ENCODE results near the gene GPC6. TPM values are rescaled to one million over a fixed set of nuclear protein-coding genes. Genes with fewer than 3 reads are reported as not detected.

Gene GPC6
- total RNA-seq, 2 donors from 2014 or later: 1.6 to 4.0 TPM

DNA sequence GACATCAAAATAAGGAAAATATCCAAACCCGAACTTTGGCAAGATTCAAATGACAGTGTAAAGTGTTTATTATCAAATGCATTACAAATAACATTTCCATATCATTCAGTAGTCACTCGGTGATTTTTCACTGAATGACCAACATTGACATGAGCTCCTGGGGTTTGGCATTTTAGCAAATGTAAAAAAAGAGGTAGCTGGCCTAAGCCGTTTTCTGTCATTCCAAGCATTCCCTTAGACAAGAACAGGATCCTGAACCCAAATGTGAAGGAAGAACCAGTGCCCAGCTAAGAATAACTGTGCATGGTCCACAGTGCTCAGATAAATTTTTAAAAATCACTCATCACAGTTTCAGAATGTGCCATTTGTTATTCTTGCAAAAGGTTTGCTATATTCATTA, 327.9 kb downstream of the GPC6 start:
- Histone ChIP-seq H3K4me3 (no peak overlapping the region), H3K36me3 (replicated peaks in 1 of 2; ENCODE audit: insufficient read depth in 1 of 2, low read depth in 2 of 2) (no peaks in the 10 kb centered on the region), H3K9me3 (no peaks in the 10 kb centered on the region), H3K4me1 (no peaks in the 10 kb centered on the region), H3K27ac (no peak overlapping the region), H3K27me3 (no peaks in the 10 kb centered on the region)
- no peak for DNase-seq
- no peak for ATAC-seq
- intact Hi-C loops (cut with DNase I): no loop called here
- TF ChIP-seq, protein P1, sequence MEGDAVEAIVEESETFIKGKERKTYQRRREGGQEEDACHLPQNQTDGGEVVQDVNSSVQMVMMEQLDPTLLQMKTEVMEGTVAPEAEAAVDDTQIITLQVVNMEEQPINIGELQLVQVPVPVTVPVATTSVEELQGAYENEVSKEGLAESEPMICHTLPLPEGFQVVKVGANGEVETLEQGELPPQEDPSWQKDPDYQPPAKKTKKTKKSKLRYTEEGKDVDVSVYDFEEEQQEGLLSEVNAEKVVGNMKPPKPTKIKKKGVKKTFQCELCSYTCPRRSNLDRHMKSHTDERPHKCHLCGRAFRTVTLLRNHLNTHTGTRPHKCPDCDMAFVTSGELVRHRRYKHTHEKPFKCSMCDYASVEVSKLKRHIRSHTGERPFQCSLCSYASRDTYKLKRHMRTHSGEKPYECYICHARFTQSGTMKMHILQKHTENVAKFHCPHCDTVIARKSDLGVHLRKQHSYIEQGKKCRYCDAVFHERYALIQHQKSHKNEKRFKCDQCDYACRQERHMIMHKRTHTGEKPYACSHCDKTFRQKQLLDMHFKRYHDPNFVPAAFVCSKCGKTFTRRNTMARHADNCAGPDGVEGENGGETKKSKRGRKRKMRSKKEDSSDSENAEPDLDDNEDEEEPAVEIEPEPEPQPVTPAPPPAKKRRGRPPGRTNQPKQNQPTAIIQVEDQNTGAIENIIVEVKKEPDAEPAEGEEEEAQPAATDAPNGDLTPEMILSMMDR (IDR thresholded peaks at IDR 0.05): no peak
- TF ChIP-seq POLR2A (IDR thresholded peaks at IDR 0.05): no peak
- WGBS, 2 donors: 63 to 78% methylated on average over 3 of the region's 3 CpGs

DNA sequence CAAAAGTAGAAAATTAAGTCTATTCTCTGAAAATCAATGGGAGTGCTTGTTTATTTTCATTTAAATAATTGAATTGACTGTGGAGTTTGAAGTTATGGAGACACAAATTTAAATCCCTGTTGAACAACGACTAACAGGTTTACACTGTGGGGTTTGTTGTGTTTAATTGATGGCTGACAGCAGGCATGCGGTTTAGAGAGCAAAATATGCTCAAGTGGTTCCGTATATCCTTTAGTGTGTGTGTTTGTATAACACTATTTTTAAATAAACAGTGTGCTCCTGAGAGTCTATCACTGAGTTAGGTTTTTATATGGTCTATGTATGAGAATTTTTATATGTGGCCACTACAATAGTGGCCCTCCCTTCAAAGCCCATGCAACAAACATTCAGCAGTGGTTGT, 332.0 kb downstream of the GPC6 start:
- no peaks in the 10 kb centered on the region for H3K27me3 ChIP-seq
- intact Hi-C loops (cut with DNase I): no loop called here

DNA sequence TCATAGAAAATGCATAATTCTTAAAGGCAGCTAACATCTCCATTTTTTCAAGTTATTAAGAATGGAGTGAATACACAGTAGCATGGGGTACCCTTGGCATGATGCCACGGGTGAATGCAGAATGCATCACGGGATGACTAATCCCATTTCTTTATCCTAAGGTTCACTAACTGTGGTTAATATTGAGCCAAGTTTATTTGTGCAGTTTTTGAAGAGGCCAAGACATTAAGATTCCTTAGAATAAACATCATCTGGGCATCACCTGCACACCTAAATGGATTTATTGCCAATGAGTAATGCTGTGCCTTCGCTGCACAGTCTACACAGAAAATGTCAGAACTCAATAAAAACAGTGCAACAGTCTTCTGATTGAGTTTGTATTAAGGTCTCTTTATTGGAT, 333.1 kb downstream of the GPC6 start:
- Histone ChIP-seq H3K4me3 (no peak overlapping the region), H3K27ac (no peak overlapping the region), H3K27me3 (no peaks in the 10 kb centered on the region), H3K9me3 (no peaks in the 10 kb centered on the region), H3K36me3 (replicated peaks in 1 of 2; ENCODE audit: insufficient read depth in 1 of 2, low read depth in 2 of 2) (no peaks in the 10 kb centered on the region), H3K4me1 (no peaks in the 10 kb centered on the region)
- intact Hi-C loops (cut with DNase I): no loop called here
- TF ChIP-seq POLR2A (IDR thresholded peaks at IDR 0.05): no peak
- TF ChIP-seq, protein P1 (IDR thresholded peaks at IDR 0.05): no peak
- no peak for ATAC-seq
- 64 to 69% methylated on average over 3 of the region's 3 CpGs for WGBS, 2 donors
- no peak for DNase-seq

More for the DNA sequence above, 332.0 kb downstream of the GPC6 start:
- no peak for TF ChIP-seq POLR2A (IDR thresholded peaks at IDR 0.05)
- TF ChIP-seq, protein P1 (IDR thresholded peaks at IDR 0.05): no peak
- Histone ChIP-seq H3K9me3 (no peaks in the 10 kb centered on the region), H3K36me3 (replicated peaks in 1 of 2; ENCODE audit: insufficient read depth in 1 of 2, low read depth in 2 of 2) (no peaks in the 10 kb centered on the region), H3K4me3 (no peak overlapping the region), H3K4me1 (no peaks in the 10 kb centered on the region), H3K27ac (no peak overlapping the region)
- ATAC-seq (no peak), DNase-seq (no peak)
- 48 to 54% methylated on average over 3 of the region's 3 CpGs for WGBS, 2 donors

DNA sequence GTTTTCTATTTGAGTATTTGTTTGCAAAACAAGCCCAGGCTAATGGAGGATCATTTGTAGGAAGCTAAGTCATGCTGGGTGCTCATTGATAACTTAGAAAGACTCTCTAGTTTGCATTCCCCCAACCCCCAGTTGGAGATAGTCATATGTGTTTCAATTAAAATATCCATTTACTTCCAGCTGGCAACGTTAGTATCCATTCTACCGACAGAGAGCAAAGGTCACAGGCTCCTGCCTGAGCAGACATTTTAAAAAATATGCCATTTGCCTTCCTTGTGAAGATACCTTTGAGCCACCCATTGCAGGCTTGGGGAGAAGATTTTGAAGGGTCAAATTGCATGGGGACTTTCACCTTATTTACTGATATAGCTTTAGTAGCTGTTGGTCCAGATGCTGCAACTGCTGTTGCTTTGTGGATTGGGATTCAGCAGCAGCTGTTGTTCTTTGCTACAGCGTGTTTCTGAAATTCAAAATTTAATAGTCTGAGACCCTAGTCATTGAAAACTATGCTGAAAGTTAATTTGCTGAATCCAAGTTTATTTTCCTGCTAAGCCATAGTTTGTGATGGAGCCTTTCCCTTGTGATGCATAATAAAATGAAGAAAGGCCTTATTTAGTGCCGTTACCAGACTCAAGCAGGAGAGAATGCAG, 335.1 kb downstream of the GPC6 start:
- no peak overlapping the region for H3K4me3 ChIP-seq
- H3K36me3 ChIP-seq (replicated peaks in 1 of 2; ENCODE audit: insufficient read depth in 1 of 2, low read depth in 2 of 2): no peaks in the 10 kb centered on the region
- ATAC-seq: no peak
- intact Hi-C loops (cut with DNase I): no loop called here
- WGBS, 2 donors: 66 to 69% methylated on average over 4 of the region's 4 CpGs
- no peaks in the 10 kb centered on the region for H3K4me1 ChIP-seq
- H3K9me3 ChIP-seq: no peaks in the 10 kb centered on the region
- no peak for DNase-seq
- no peak overlapping the region for H3K27ac ChIP-seq
- TF ChIP-seq POLR2A (IDR thresholded peaks at IDR 0.05): no peak
- TF ChIP-seq, protein P1 (IDR thresholded peaks at IDR 0.05): no peak
- no peaks in the 10 kb centered on the region for H3K27me3 ChIP-seq

DNA sequence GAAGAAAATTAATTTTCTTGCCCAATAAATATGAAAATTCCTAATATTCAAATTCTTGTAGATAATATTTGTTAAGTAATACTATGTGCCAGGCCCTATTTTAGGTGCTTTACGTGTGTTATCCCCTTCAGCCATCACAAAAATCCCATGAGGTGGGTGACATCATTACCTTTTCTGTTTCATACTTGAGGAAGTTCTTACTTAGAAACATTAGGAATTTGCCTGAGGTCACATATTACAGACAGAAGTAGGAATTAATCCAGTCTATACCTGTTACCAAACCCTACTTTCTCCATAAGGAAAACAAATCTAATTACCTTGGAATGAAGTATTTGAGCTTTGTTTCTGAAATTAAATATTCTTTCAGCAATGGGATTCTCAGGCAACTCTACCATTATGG, 336.1 kb downstream of the GPC6 start:
- H3K36me3 ChIP-seq (replicated peaks in 1 of 2; ENCODE audit: insufficient read depth in 1 of 2, low read depth in 2 of 2): no peaks in the 10 kb centered on the region
- 73 to 86% methylated on average over 1 of the region's 1 CpG for WGBS, 2 donors
- H3K4me3 ChIP-seq: no peak overlapping the region
- TF ChIP-seq, protein P1 (IDR thresholded peaks at IDR 0.05): no peak
- TF ChIP-seq POLR2A (IDR thresholded peaks at IDR 0.05): no peak
- H3K27ac ChIP-seq: no peak overlapping the region
- DNase-seq (no peak), ATAC-seq (no peak)
- H3K27me3 ChIP-seq: no peaks in the 10 kb centered on the region
- intact Hi-C loops (cut with DNase I): no loop called here
- no peaks in the 10 kb centered on the region for H3K9me3 ChIP-seq
- H3K4me1 ChIP-seq: no peaks in the 10 kb centered on the region
